Breast epithelium (tissue), 3 donors: ENCODE measurements around the gene PPP1R1B.

Experiments
- POLR2A ChIP-seq: fragments of 450-650 bp; IDR thresholded peaks from one replicate; pipeline ENCODE4 v1.6.1; 2016; ENCODE audit warnings: antibody characterized with exemption, mild to moderate bottlenecking, moderate library complexity
- POLR2AphosphoS5 ChIP-seq, 3 donors: sonication (generic); formaldehyde crosslinking; IDR thresholded peaks; one replicate each; pipeline ENCODE4 v1.6.1; 2017; ENCODE audit warnings: antibody characterized with exemption in 3 of 3
- TF ChIP-seq, protein P1 (sequence below), 3 donors: fragments of 450-650 bp; IDR thresholded peaks; one replicate each; pipeline ENCODE4 v1.5.1; 2016 to 2017; ENCODE audit warnings: antibody characterized with exemption in 3 of 3, mild to moderate bottlenecking in 3 of 3, moderate library complexity in 3 of 3

- TF ChIP-seq, protein P1, sequence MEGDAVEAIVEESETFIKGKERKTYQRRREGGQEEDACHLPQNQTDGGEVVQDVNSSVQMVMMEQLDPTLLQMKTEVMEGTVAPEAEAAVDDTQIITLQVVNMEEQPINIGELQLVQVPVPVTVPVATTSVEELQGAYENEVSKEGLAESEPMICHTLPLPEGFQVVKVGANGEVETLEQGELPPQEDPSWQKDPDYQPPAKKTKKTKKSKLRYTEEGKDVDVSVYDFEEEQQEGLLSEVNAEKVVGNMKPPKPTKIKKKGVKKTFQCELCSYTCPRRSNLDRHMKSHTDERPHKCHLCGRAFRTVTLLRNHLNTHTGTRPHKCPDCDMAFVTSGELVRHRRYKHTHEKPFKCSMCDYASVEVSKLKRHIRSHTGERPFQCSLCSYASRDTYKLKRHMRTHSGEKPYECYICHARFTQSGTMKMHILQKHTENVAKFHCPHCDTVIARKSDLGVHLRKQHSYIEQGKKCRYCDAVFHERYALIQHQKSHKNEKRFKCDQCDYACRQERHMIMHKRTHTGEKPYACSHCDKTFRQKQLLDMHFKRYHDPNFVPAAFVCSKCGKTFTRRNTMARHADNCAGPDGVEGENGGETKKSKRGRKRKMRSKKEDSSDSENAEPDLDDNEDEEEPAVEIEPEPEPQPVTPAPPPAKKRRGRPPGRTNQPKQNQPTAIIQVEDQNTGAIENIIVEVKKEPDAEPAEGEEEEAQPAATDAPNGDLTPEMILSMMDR (IDR thresholded peaks at IDR 0.05): no peak
- TF ChIP-seq POLR2A: no peak
- TF ChIP-seq POLR2AphosphoS5 (IDR thresholded peaks at IDR 0.05): no peak
These were observed 23.4 kb downstream of the PPP1R1B start for GRCh38 chr17:39650121-39650579.
